Measurements from ENCODE around the gene ZNF697.
"Not testable (repeated sequence)": the region's sequence is repeated elsewhere in the genome, so short reads cannot be mapped to it uniquely, and the experiment has no call there.

The ZNF697 gene

GRCh38 chr1:119631086-119631432 is 17.0 kb downstream of the ZNF697 start:
- no peak for DNase-seq

DNA sequence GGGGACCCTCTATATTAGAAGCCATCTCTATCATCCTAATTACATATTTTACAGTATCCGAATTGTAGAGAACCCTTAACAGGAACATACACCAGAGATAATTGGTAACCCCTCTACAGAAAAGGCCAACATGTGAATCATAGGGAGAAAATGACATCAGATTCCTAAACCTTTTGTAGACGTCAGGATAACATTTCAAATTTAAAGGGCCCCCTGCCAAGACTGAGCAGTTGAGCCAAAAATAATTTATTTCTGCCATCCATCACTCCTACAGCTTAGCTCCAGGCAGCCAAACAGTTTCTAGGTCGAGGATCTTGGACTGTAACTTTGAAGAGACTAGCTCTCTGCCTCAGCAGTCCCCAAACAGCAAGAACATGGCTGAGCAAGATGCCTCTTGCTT is 21.2 kb downstream of the ZNF697 start:
- no peak for DNase-seq

- DNase-seq: no peak
Measured at GRCh38 chr1:119626011-119626545, 22.0 kb downstream of the ZNF697 start.

DNA sequence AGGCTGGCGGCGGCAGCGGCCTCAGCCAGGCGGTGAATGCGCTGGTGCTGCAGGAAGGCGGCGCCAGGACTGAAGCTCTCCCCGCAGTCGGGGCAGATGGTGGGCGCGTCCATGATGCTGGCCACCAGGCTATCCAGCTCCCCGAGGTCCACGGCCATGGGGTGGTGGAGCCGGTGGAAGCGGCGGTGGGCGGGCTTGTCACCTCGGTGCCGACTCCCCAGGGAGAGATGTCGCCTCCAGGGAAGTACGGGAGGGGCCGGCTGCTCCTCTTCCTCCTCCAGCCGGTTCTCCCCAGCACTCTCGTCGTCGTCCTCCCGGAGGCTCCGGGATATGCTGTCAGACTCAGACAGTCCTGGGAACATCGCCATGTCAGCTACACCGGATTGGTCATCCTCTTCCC is 24.4 kb downstream of the ZNF697 start:
- no peak for DNase-seq

- DNase-seq: no peak
Measured at GRCh38 chr1:119623193-119623515, 24.9 kb downstream of the ZNF697 start.

DNA sequence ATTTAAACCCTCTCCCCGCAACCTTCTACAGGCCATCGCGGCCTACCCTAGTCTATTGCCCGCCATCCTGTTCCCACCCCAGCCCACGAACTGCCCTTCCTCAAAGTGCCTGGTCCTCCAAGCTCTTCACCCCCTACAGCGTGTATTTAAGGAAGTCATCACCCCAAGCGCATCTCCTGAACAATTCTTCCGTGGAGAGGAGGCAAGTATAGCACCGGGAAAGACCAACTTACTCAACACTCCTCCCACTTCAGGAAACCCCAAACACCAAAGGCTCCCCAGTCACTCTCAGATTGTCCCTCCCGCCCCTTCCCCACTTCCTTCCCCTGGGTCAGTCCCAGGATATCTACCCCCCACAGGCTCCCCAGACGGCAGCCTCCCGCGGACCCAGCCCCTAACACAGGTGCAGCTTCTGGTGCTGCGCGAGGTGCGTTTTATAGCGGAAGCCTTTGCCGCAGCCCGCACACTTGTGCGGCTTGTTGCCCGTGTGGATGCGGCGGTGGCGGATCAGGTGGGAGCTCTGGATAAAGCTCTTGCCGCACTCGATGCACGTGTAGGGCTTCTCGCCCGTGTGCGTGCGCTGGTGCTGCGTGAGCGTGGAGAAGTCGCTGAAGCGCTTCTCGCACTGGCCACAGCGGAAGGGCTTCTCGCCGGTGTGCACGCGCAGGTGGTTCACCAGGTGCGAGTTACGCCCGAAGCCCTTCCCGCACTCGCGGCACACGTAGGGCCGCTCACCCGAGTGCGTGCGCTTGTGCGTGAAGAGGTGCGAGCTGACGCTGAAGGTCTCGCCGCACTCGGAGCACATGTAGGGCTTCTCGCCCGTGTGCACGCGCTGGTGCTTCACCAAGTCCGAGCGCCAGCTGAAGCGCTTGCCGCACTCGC is 25.5 kb downstream of the ZNF697 start:
- no peak for DNase-seq

DNA sequence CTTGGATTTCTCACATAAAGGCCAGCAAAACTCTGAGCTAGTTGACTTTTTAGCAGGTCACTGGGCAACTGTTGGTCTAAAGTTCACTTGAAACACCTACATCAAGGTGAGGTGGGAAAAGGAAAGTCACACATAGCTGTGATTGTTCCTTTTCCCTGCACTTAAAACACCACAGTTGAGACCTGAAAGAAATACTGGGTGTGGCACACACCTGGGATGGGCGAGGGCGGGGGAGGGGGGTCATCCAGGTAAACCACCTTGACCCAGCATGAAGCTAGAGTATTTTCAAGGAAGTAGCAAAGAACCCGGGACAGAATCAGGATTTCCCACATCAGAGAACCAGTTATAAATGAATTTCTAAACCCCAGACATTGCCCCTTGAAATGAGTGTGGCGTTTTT is 26.4 kb downstream of the ZNF697 start:
- no peak for DNase-seq

DNA sequence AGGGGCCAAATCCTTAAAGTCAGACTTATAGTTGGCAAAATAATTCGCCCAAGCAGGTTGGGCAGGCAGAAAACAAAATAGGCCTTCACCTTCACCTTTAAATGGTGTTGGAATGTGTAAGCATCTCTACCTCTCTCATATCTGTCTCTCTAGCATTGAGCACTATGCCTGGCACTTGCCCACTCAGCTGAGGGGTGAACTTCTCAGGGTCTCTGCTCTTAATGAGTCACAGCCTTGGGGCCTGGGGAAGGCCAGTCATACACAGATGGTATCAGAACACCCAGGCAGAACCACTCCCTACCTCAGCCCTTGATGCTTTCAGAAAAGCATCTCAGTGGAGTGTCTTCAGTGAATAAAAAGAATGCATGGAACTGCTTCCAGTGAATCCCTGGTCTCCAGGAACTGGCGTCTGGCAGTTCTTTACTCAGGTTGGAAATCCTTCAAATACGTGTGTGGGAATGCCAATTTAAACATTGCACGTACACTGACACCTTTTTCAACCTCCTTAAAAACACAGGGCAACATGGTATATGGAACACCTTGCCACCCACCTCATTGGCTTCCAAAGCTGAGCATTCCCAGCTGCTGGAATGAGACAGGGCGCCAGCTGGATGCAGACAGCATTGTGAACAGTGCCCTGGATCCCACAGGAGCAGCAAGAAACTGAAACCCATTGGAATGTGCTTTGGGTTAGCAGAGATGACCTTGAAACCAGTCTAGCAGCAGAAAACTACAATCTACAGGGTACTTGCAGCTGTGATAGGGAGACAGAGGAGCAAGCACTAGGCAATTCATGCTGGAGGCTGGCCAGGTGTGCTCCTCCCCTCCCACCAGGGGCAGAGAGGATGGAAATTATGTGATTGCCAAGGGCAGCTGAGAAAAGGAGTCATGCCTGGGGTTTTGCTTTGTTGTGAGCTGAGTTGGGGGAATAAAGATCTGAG is 30.0 kb downstream of the ZNF697 start:
- DNase-seq: no peak

DNA sequence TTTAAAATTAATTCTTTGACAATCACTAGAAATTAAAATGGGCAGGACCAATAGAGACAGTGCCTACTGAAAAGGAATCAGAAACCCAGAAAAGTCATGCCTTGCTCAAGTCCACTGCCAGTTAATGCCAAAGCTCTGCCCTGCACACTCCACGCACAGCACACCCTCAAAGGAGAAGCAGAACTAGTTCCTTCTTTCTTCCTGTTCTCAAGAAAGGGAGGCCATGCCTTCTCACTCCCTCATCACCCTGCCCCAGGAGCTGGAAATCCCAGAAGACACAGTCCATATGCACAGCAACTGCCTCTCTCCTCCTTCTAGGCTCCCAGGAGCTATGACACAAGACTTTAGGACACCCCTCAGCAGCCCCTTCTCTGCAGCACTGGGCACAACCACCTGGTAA is 31.3 kb downstream of the ZNF697 start:
- DNase-seq: not testable (repeated sequence)

- not testable (repeated sequence) for DNase-seq
Measured at GRCh38 chr1:119615100-119615499, 33.0 kb downstream of the ZNF697 start.

GRCh38 chr1:119613769-119614720 is 34.0 kb downstream of the ZNF697 start:
- DNase-seq: peak in 5 of 6 experiments; percentile 13 to 59 (median 23)

DNA sequence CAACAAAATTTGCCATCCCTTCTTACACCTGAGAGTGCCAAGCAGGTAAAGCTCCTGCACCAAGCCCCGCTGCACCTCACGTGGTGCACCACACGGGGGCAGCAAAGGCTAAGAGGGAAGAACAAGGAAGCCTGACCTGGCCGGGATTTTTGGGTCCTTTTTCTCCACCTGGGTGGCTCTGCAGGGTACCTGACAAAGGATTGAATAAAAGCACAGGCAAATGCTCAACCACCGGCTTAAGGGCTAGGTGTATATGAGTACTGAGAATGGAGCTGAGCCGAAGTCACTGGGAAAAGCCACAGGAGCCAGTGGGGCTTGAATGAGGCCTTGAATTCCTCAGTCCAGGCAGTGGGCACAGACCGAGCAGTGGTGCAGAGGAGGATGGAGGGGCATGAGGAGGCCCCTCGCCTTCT is 36.4 kb downstream of the ZNF697 start:
- peak in 4 of 6 experiments; percentile 17 to 39 (median 20) for DNase-seq

DNA sequence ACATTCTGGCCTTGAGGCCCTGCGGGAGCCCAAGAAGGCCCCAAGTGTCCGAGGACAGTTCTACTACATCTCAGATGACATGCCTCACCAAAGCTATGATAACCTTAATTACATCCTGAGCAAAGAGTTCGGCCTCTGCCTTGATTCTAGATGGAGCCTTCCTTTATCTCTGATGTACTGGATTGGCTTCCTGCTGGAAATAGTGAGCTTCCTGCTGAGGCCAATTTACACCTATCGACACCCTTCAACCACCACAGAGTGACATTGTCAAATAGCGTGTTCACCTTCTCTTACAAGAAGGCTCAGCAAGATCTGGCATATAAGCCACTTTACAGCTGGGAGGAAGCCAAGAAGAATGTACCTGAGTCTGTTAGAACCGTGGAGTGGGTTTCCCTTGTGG is 39.2 kb downstream of the ZNF697 start:
- DNase-seq: not testable (repeated sequence)

GRCh38 chr1:119607087-119607807 is 40.8 kb downstream of the ZNF697 start:
- not testable (repeated sequence) for DNase-seq

- DNase-seq: no peak
Measured at GRCh38 chr1:119606394-119606793, 41.7 kb downstream of the ZNF697 start.

DNA sequence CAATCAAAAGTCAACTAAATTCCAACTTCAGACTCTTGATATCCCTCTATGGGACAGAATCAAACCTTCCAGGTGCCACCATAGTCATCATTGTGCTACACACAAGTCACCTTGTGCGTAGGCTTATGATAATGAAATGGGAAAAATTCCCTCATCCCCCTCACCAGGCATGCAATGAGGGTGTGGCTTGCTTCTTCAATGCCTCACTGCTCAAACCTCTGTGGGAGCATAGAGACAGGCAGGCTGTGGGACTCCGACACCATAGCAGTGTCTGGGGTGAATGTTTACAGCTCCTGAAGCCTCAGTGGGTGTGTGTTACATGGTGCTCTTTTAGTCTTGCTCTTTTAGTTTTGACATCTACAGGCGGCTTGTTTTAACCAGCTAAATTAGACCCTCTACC is 42.4 kb downstream of the ZNF697 start:
- no peak for DNase-seq

DNA sequence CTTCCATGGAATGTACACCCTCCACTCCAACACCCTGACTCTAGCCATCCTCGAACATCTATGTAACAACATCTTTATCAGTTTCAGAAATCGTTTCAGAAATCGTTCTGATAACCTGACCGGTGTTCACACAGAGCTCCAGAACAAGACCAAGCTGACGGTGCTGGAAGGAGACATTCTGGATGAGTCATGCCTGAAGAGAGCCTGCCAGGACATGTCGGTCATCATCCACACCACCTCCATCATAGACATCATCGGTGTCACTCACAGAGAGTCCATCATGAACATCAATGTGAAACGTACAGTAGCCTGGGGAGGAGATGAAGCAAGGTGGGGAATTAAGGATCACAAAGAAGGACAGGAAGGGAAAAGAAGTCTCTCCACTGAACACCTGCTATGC is 43.0 kb downstream of the ZNF697 start:
- DNase-seq: not testable (repeated sequence)

DNA sequence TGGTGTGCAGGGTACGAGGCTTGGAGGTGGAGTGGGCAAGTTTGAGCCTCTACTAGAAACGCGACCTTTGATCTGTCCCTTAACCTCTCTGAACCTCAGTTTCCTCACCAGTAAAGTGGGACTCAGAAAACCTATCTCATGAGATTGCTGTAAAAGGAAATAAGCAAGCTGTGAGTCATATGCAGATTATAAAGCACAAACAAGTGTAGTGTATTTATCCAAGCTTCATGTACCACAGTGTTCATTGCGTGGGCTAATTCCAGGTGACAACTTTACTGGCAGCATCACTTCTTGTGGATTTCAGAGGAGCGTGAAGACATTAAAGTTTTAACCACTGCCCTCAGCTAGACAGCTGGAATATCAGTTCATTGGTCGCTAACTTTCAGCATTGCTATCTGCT is 44.4 kb downstream of the ZNF697 start:
- no peak for DNase-seq

GRCh38 chr1:119603241-119603640 is 44.8 kb downstream of the ZNF697 start:
- not testable (repeated sequence) for DNase-seq

GRCh38 chr1:119602789-119603188 is 45.3 kb downstream of the ZNF697 start:
- DNase-seq: not testable (repeated sequence)

GRCh38 chr1:119602169-119602568 is 45.9 kb downstream of the ZNF697 start:
- no peak for DNase-seq

DNA sequence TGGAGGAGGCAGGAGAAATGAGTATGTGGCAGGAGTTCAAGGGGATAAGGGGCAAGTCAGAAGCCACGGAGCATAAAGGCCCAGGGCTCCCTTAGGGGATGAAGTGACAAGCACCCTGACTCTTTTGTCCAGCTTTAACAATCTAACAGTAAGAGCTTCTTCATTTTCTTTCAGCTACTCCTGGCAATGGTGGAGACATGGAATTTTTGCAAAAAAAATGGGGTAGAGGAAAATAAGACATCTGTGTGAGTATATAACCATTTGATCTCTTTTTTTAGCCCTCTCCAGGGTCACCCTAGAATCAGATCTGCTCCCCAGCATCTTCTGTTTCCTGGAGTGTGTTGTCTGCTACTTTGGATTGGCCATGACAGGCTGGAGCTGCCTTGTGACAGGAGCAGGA is 47.1 kb downstream of the ZNF697 start:
- DNase-seq: no peak

All from stimulated activated naive CD4-positive, alpha-beta T cell (primary cell).